ENCODE results near the gene FA2H.

- TF ChIP-seq CTCF (IDR thresholded peaks at IDR 0.05) = no peak
- TF ChIP-seq EP300 (IDR thresholded peaks at IDR 0.05) = no peak
- TF ChIP-seq POLR2A (IDR thresholded peaks at IDR 0.05) = no peak
- TF ChIP-seq POLR2AphosphoS5 (IDR thresholded peaks at IDR 0.05) = no peak
These were observed 10.4 kb upstream of the FA2H start for GRCh38 chr16:74785031-74785430.

All from sigmoid colon (tissue), 4 donors.